GM13977 (cell line): ENCODE data around the gene MTX2.

Experiments used
- DNase-seq: peaks from one replicate; pipeline ENCODE4 v3.0.0; 2012; ENCODE audit warnings: low spot score
- in situ Hi-C: fragments of 300-500 bp; cut with MboI; formaldehyde crosslinking; loops from one replicate; pipeline ENCODE4 v1.12.0; 2022; ENCODE audit warnings: low sequenced_read_pairs, low pct_unique_long_range_greater_than_20kb, mixed read lengths, inconsistent platforms; ENCODE audit not compliant: unreplicated experiment
- TF ChIP-seq, protein P1 (sequence below): IDR thresholded peaks from 2 replicates; pipeline ENCODE4 v1.5.1; 2012; ENCODE audit warnings: mild to moderate bottlenecking, control low read depth; ENCODE audit not compliant: insufficient read depth; ENCODE audit errors: extremely low read depth, missing control alignments

The MTX2 gene

GRCh38 chr2:176269319-176270099 is at the start of gene MTX2:
Gene MTX2, plus strand, starts transcription at chr2:176269442. Its CDS starts 188 bp downstream, at chr2:176269630.
- DNase-seq = peak; percentile 85
- in situ Hi-C loops = no loop called here
- TF ChIP-seq, protein P1, sequence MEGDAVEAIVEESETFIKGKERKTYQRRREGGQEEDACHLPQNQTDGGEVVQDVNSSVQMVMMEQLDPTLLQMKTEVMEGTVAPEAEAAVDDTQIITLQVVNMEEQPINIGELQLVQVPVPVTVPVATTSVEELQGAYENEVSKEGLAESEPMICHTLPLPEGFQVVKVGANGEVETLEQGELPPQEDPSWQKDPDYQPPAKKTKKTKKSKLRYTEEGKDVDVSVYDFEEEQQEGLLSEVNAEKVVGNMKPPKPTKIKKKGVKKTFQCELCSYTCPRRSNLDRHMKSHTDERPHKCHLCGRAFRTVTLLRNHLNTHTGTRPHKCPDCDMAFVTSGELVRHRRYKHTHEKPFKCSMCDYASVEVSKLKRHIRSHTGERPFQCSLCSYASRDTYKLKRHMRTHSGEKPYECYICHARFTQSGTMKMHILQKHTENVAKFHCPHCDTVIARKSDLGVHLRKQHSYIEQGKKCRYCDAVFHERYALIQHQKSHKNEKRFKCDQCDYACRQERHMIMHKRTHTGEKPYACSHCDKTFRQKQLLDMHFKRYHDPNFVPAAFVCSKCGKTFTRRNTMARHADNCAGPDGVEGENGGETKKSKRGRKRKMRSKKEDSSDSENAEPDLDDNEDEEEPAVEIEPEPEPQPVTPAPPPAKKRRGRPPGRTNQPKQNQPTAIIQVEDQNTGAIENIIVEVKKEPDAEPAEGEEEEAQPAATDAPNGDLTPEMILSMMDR = peak; percentile 21

GRCh38 chr2:176227874-176228273 is 41.4 kb upstream of the MTX2 start:
- no peak for DNase-seq
- in situ Hi-C loops = no loop called here
- TF ChIP-seq, protein P1 = no peak

- in situ Hi-C loops = no loop called here
- TF ChIP-seq, protein P1 = no peak
- DNase-seq = no peak
Observed at GRCh38 chr2:176234156-176234555, 35.1 kb upstream of the MTX2 start.

DNA sequence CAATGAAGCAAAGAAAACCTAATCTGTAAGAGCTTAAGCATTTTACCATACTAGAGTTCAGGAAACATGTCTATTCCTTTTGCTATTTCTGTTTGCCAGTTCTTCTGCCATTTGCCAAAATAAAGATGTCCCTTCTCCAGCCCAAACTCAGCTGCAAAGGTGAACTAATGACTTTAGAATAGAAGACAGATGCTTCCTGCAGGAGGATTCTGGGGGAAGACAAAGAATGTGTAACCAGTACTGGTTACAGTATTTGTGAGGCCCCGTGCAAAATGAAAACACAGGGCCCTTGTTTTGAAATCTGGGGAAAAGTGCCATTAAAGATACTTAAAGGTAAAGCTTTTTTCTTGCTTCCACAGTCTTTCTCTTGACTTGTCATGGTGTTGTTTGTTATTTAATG is 34.3 kb upstream of the MTX2 start:
- in situ Hi-C loops = no loop called here

GRCh38 chr2:176237456-176237855 is 31.8 kb upstream of the MTX2 start:
- TF ChIP-seq, protein P1 = no peak
- DNase-seq = no peak
- in situ Hi-C loops = no loop called here

More for the DNA sequence above, 34.3 kb upstream of the MTX2 start:
- TF ChIP-seq, protein P1 = no peak
- no peak for DNase-seq

GRCh38 chr2:176239031-176239430 is 30.2 kb upstream of the MTX2 start:
- DNase-seq = no peak
- TF ChIP-seq, protein P1 = no peak
- in situ Hi-C loops = no loop called here

- DNase-seq = no peak
- in situ Hi-C loops = no loop called here
- TF ChIP-seq, protein P1 = no peak
Observed at GRCh38 chr2:176240301-176240700, 28.9 kb upstream of the MTX2 start.
